HG02852 (cell line): ENCODE data around the gene PER1.

Experiments used
- ATAC-seq: cut with Tn5 transposase; IDR thresholded peaks from one replicate; pipeline ENCODE4 v1.9.1; 2021; ENCODE audit warnings: mild to moderate bottlenecking, moderate library complexity; ENCODE audit not compliant: unreplicated experiment

The PER1 gene

DNA sequence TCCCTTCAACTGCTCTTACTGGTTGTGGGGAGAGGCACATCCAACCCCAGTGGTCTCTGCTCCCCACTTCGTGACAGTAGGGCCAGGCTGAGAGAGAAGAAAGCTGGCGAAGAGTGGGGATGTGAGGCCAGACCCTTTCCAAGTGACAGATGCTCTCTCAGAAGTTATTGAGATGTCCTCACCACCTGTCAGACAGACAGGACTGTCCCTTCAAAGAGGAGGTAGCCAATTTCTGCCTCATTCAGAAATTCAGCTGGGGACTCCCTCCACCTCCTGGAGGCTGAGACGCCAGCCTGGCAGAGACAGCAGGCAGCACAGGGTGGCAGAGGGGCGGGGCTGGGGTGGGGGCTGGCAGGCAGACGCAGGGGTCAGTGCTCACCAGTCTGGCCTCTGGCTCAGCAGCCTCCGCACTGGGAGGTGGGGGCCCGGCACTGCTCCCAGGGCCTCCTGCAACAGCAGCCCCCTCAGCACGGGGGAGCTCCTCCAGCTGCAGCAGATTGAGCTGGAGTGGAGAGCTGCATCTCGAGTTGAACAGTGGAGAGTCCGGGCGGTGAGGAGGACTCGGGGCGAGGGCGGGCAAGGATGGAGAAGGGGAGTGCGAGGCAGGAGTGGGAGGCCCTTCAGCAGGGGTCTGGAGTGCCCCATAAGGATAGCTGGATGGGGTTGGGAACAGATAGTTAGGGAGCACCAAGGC lies 9.2 kb downstream of the PER1 start:
- no peak for ATAC-seq

- no peak for ATAC-seq
Observed at GRCh38 chr17:8142158-8142886, 9.9 kb downstream of the PER1 start.

- ATAC-seq, result no peak
Observed at GRCh38 chr17:8141741-8142140, 10.5 kb downstream of the PER1 start.

DNA sequence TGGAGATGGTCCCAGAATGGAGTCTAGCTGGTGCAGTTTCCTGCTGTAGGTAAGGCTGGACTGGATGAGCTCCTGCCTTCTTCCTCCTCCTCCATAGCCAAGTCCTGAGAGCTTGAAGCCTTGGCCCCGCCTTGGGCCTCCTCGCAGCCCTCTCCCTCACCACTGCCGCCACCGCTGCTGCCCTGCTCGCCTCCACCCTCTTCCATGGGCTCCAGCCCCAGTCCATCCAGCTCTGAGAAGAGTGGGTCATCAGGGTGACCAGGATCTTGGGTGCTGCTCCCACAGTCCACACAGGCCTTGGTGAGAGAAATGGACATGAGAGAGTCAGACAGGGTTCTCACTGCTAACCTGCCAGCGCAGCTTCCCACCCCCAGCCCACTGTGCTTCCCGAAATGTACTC lies 11.2 kb downstream of the PER1 start:
- no peak for ATAC-seq

- no peak for ATAC-seq
Observed at GRCh38 chr17:8140065-8141029, 11.9 kb downstream of the PER1 start.

DNA sequence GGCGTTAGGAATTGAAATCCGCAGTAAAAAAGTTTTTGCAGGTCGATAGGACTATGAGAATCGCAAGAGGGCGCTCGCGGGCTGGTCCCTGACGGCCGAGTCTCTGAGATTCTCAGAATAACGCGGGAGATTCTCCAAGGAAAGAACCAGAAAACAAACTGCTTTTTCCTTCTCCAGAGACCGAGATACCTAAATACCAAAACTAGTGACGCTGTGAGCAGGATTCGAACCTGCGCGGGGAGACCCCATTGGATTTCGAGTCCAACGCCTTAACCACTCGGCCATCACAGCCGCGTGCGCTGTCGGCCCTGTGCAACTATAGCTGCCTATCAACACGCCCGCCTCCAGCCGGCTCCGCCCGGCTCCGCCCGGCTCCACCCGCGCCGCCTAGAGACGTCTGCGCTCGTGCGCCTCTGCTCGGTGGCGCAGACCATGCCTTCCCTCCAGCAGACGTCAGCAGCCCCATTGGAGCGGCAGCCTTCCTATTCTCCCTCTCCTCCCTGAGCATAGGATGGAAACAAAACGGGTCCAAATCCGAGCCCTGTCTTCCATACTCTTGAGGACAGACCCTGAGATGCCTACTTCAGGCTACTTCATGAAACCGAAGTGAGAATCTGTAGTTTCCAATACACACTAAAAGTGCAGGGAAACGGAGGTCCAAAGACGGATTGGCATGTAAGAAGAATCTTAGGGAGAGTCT lies 13.4 kb downstream of the PER1 start:
- ATAC-seq, result peak; percentile 80

DNA sequence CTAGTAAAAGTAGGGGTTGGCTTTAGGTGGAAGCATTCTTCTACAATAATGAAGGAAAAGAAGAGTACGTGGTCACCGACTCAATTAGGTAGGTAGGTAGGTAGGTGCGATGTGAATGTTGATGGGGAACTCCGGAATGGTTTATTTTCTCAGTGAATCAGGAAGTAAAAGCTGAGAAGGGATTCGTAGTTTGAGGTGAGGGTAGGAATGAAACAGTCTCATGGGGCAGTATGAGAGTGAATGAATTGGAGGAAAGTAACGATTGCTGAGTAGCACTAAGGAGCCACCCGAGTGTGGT lies 13.9 kb downstream of the PER1 start:
- no peak for ATAC-seq

GRCh38 chr17:8137645-8138373 lies 14.4 kb downstream of the PER1 start:
- ATAC-seq, result no peak

- ATAC-seq, result no peak
Observed at GRCh38 chr17:8133941-8134340, 18.3 kb downstream of the PER1 start.

GRCh38 chr17:8133399-8133798 lies 18.8 kb downstream of the PER1 start:
- no peak for ATAC-seq

- no peak for ATAC-seq
Observed at GRCh38 chr17:8131844-8132441, 20.3 kb downstream of the PER1 start.

DNA sequence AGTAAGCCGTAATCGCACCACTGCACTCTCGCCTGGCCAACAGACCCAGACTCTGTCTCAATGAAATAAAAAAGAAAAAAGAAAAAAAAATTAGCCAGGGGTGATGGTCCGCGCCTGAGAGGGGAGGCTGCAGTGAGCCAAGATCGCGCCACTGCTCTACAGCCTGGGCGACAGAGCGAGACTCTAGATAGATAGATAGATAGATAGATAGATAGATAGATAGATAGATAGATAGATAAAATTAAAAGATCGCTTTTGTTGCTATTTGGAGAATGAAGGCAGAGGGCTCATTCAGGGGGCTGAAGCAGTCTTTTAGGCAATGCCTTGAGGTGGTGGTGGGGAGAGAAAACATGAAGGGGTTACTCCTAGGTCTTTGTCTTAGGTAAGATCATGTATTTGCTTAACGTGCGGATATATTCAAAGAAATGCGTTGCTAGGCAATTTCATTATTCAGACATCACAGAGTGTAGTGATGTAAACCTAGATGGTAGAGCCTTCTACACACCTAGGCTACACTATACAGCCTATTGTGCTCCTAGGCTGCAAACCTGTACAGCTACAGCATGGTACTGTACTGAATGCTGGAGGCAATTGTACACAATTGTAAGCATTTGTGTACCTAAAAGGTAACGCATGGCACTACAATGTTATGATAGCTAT lies 23.9 kb downstream of the PER1 start:
- ATAC-seq, result no peak

DNA sequence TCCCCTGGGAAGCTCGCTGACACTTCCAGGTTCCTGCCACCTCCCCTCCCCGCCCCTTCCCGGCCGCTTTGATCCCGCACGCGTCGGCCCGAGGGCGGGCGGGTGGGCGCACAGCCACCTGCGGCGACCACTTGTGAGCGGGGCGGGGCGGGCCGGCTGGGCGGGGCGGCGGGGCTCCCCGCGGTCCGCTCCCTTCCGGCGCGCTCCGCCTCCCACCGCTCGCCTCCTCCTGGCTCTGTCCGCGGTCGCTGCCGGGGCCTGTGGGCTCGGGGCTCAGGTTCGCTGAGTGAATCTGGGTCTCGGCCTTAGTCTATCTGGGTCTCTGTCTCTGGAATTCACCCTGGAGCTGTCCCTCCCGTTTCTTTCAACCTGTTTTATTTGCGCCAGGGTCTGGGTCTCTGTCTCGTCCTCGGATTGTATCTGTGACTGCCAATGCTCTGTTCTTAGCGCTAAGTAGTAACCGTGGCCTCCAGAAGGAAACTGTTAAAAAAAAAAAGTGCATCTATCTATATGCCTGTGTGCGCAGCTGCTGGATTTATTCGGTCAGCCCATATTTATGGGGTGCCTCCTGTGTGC lies 25.6 kb downstream of the PER1 start:
- peak; percentile 37 for ATAC-seq

- ATAC-seq, result peak; percentile 3
Observed at GRCh38 chr17:8125947-8126490, 26.2 kb downstream of the PER1 start.

GRCh38 chr17:8125154-8125946 lies 26.9 kb downstream of the PER1 start:
- ATAC-seq, result no peak

DNA sequence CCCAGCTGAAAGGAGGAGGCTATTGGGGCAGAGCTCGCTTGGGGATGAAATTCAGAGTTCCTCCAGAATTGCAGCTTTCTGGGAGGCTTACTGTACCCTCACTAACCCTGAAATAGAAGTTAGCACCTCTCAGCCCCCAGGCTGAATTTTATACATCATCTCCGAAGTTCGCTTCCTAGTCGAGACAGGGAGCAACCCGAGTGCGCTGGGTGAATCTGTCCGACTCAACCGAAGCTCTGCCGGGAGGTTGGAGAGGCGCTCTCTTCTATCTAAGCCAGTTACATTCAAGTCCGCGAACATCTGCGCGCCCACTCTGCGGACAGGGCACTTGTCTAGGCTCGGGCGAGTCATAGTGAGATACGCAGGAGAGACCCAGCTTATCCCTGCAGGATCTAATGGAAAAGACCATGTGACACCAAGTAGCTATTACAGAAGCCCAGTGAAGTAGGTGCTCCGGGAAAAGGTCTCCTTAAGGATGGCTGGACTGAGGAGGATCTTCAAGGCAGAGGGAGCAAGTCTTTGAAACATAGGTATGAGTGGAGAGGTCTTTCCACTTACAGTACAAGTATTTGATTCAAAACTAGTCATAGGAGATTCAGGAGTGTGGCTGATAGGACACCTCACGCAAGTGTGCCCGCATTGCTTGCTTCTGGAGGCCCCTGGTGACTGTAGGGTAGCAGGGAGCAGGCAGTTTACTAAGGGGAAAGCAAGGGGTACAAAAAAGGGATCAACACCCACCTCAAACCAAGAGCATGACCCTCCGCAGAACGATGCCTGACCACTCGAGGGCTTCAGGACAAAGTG lies 27.7 kb downstream of the PER1 start:
- ATAC-seq, result no peak

DNA sequence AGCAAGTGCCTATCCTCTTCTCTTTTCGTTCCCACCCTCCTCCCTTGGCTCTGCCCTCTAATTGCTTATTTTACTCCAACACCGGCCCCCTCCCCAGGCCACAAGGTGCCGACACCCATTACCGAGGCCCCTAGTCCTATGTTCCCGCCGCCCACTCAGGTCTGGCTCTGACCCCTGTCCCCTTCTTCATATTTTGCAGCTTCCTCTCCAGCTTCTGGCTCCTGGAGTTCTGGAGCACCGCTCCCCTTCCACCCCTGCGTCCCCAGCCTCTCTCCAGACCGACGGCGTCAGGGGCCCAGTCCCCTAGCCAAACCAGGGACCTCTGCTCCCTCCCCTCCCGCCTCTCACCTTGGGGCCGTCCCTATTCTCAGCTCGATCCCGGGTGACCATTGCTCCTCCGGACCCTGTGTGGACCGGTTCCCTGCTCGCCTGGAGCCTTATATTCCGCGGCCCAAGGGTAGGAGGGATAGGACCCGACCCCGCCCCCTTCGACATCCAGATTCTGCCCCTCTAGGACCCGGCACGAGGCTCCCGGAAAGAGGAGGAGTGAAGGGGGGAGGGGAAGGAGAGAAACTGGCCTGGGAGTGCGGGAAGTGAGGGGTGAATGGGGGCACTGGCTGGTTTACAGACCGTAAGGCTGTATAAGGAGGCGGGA lies 28.4 kb downstream of the PER1 start, which contains the start of gene HES7:
TSS of gene HES7 (minus strand) at position 412 of the 655 bp plus-strand sequence. CDS start at position 390, 22 bp downstream.
- no peak for ATAC-seq
